RPMI8226 (cell line): ENCODE results near the gene LILRB5.
A peak's percentile ranks its signal among the peaks of the same experiment; 100 is the strongest.
"Not testable (repeated sequence)": the region's sequence is repeated elsewhere in the genome, so short reads cannot be mapped to it uniquely, and the experiment has no call there.

Source experiments
- DNase-seq: peaks from one replicate; pipeline ENCODE4 v3.0.0-alpha.2; 2015

Gene LILRB5

GRCh38 chr19:54209811-54210494 is 47.1 kb downstream of the LILRB5 start:
- peak; percentile 84 for DNase-seq

GRCh38 chr19:54209058-54209810 is 47.8 kb downstream of the LILRB5 start:
- no peak for DNase-seq

- no peak for DNase-seq
These were observed 48.4 kb downstream of the LILRB5 start for GRCh38 chr19:54208784-54209057.

GRCh38 chr19:54207983-54208783 is 48.9 kb downstream of the LILRB5 start:
- peak; percentile 96 for DNase-seq

GRCh38 chr19:54207676-54207982 is 49.4 kb downstream of the LILRB5 start:
- no peak for DNase-seq

- DNase-seq, result not testable (repeated sequence)
These were observed 49.9 kb downstream of the LILRB5 start for GRCh38 chr19:54207193-54207592.

GRCh38 chr19:54206831-54207177 is 50.3 kb downstream of the LILRB5 start:
- DNase-seq, result no peak

GRCh38 chr19:54206030-54206830 is 50.8 kb downstream of the LILRB5 start:
- DNase-seq, result no peak

GRCh38 chr19:54204767-54205468 is 52.2 kb downstream of the LILRB5 start:
- no peak for DNase-seq

GRCh38 chr19:54203151-54203611 is 53.9 kb downstream of the LILRB5 start:
- no peak for DNase-seq

GRCh38 chr19:54201980-54202379 is 55.1 kb downstream of the LILRB5 start:
- no peak for DNase-seq

GRCh38 chr19:54201172-54201701 is 55.8 kb downstream of the LILRB5 start:
- DNase-seq, result no peak
